Suprapubic skin (tissue), 4 donors: ENCODE measurements around the gene CTTNBP2. TPM values are rescaled to one million over a fixed set of nuclear protein-coding genes. Genes with fewer than 3 reads are reported as not detected.

Source experiments
- DNase-seq, 2 donors: peaks; one replicate each; pipeline ENCODE4 v3.0.0-alpha.2; 2019; ENCODE audit warnings: low spot score in 2 of 2
- H3K27ac ChIP-seq: fragments of 200-600 bp; sonication (generic); one replicate; pipeline ENCODE4 v1.5.1; 2019
- H3K27me3 ChIP-seq: fragments of 200-600 bp; sonication (generic); one replicate; pipeline ENCODE4 v1.5.1; 2019
- H3K36me3 ChIP-seq: fragments of 200-600 bp; sonication (generic); one replicate; pipeline ENCODE4 v1.5.1; 2019
- H3K4me1 ChIP-seq: fragments of 200-600 bp; sonication (generic); one replicate; pipeline ENCODE4 v1.5.1; 2019
- H3K4me3 ChIP-seq: fragments of 200-600 bp; sonication (generic); one replicate; pipeline ENCODE4 v1.5.1; 2019; ENCODE audit warnings: mild to moderate bottlenecking
- H3K9me3 ChIP-seq: fragments of 200-600 bp; sonication (generic); one replicate; pipeline ENCODE4 v1.5.1; 2019
- EP300 ChIP-seq: sonication (generic); formaldehyde crosslinking; IDR thresholded peaks from one replicate; pipeline ENCODE4 v1.6.1; 2017; ENCODE audit warnings: antibody characterized with exemption
- POLR2A ChIP-seq, 2 donors: fragments of 450-650 bp; IDR thresholded peaks; one replicate each; pipeline ENCODE4 v1.6.1; 2017; ENCODE audit warnings: antibody characterized with exemption in 2 of 2, mild to moderate bottlenecking in 2 of 2, moderate library complexity in 2 of 2
- POLR2AphosphoS5 ChIP-seq, 3 donors: sonication (generic); formaldehyde crosslinking; IDR thresholded peaks; one replicate each; pipeline ENCODE4 v1.6.1; 2017; ENCODE audit warnings: antibody characterized with exemption in 3 of 3
- WGBS: methylation state at CpG from one replicate; pipeline ENCODE4 v1.1.5; 2018; 5-methylcytosine and 5-hydroxymethylcytosine counted together
- total RNA-seq, 4 donors: library from RNA; depleted of rRNA; stranded (reverse); fragments of >200 nt; gene quantifications; one replicate each; pipeline ENCODE4 v1.1.0, GENCODE V29; 2016
- TF ChIP-seq, protein P1 (sequence below), 2 donors: fragments of 200-600 bp in 1 of 2; fragments of 450-650 bp in 1 of 2; sonication (generic) in 1 of 2; IDR thresholded peaks; one replicate each; pipeline ENCODE4 v1.5.1; 2016 to 2019; ENCODE audit warnings: antibody characterized with exemption in 2 of 2, mild to moderate bottlenecking in 1 of 2, moderate library complexity in 1 of 2

Gene CTTNBP2
- total RNA-seq, 4 donors from 2014 or later, result 2.2 to 8.9 (median 5.3) TPM

DNA sequence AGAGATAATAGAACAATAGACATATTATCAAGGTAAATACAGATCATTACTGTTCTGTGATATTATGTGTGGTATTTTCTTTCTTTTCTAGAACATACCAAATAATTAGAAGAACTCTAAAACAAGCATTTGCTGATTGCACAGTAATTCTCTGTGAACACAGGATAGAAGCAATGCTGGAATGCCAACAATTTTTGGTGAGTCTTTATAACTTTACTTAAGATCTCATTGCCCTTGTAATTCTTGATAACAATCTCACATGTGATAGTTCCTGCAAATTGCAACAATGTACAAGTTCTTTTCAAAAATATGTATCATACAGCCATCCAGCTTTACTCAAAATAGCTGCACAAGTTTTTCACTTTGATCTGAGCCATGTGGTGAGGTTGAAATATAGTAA is 207.9 kb downstream of the CTTNBP2 start:
- TF ChIP-seq EP300, result no peak
- no peak for TF ChIP-seq POLR2AphosphoS5 (IDR thresholded peaks at IDR 0.05)
- no peak for TF ChIP-seq POLR2A (IDR thresholded peaks at IDR 0.05)
- TF ChIP-seq, protein P1, sequence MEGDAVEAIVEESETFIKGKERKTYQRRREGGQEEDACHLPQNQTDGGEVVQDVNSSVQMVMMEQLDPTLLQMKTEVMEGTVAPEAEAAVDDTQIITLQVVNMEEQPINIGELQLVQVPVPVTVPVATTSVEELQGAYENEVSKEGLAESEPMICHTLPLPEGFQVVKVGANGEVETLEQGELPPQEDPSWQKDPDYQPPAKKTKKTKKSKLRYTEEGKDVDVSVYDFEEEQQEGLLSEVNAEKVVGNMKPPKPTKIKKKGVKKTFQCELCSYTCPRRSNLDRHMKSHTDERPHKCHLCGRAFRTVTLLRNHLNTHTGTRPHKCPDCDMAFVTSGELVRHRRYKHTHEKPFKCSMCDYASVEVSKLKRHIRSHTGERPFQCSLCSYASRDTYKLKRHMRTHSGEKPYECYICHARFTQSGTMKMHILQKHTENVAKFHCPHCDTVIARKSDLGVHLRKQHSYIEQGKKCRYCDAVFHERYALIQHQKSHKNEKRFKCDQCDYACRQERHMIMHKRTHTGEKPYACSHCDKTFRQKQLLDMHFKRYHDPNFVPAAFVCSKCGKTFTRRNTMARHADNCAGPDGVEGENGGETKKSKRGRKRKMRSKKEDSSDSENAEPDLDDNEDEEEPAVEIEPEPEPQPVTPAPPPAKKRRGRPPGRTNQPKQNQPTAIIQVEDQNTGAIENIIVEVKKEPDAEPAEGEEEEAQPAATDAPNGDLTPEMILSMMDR (IDR thresholded peaks at IDR 0.05), result no peak
- Histone ChIP-seq H3K4me3 (no peak overlapping the region), H3K27ac (no peak overlapping the region), H3K27me3 (no peaks in the 10 kb centered on the region), H3K9me3 (no peaks in the 10 kb centered on the region), H3K36me3 (no peaks in the 10 kb centered on the region), H3K4me1 (no peaks in the 10 kb centered on the region)
- DNase-seq, result no peak

DNA sequence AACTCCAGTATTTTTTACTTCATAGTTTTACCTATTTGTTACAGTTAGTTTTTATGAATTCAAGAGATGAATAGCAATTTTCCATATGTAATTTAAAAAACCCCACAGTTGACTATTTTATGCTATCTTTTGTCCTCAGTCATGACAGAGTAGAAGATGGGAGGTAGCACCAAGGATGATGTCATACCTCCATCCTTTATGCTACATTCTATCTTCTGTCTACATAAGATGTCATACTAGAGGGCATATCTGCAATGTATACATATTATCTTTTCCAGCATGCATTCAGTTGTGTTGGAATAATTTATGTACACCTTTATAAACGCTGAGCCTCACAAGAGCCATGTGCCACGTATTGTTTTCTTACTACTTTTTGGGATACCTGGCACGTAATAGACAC is 209.2 kb downstream of the CTTNBP2 start:
- Histone ChIP-seq H3K4me1 (no peaks in the 10 kb centered on the region), H3K36me3 (no peaks in the 10 kb centered on the region), H3K9me3 (no peaks in the 10 kb centered on the region), H3K27ac (no peak overlapping the region), H3K27me3 (no peaks in the 10 kb centered on the region), H3K4me3 (no peak overlapping the region)
- WGBS, result 86% methylated on average over 3 of the region's 3 CpGs
- TF ChIP-seq POLR2AphosphoS5 (IDR thresholded peaks at IDR 0.05), result no peak
- TF ChIP-seq EP300, result no peak
- TF ChIP-seq, protein P1 (IDR thresholded peaks at IDR 0.05), result no peak
- no peak for TF ChIP-seq POLR2A (IDR thresholded peaks at IDR 0.05)
- DNase-seq, result no peak

DNA sequence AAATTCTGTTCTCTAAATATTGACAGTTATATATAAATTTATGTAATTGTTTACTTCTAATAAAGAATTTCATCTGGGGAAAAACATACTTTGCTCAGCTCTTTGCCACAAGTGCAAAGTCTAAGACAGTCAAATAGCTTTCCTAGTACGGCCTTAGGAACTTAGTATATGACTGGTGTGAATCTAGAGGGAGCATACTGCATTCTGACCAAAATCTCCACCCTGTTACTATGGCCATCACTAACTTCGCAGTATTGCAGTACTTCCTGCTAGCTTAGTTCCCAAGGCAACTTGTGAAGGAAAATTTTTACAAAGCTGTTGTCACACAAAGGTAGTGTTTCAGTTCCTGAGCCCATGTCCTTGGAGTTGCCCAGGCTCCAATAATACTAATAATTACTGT is 211.9 kb downstream of the CTTNBP2 start:
- Histone ChIP-seq H3K9me3 (no peaks in the 10 kb centered on the region), H3K27me3 (no peaks in the 10 kb centered on the region), H3K36me3 (no peaks in the 10 kb centered on the region), H3K4me3 (no peak overlapping the region), H3K4me1 (no peaks in the 10 kb centered on the region), H3K27ac (no peak overlapping the region)
- TF ChIP-seq, protein P1 (IDR thresholded peaks at IDR 0.05), result no peak
- TF ChIP-seq POLR2AphosphoS5 (IDR thresholded peaks at IDR 0.05) (no peak), EP300 (no peak), POLR2A (IDR thresholded peaks at IDR 0.05) (no peak)
- DNase-seq, result no peak
- WGBS, result 76% methylated on average over 2 of the region's 2 CpGs
